HepG2 (cell line): ENCODE measurements around the gene KRTCAP3. TPM values are rescaled to one million over a fixed set of nuclear protein-coding genes. Genes with fewer than 3 reads are reported as not detected.

Experiments used
- ATF7-NPFF ChIP-seq: sonication (generic); formaldehyde crosslinking; IDR thresholded peaks from 2 replicates; pipeline ENCODE4 v1.8.1; 2023; ENCODE audit warnings: mild to moderate bottlenecking, low read depth, missing genetic modification reagents, moderate library complexity
- FOXO1 ChIP-seq: sonication (generic); formaldehyde crosslinking; IDR thresholded peaks from 2 replicates; pipeline ENCODE4 v1.4.0; 2020; ENCODE audit warnings: missing genetic modification reagents
- HHEX ChIP-seq: IDR thresholded peaks from 2 replicates; pipeline ENCODE4 v1.6.1; 2016; ENCODE audit warnings: control low read depth
- MED1 ChIP-seq: sonication (generic); formaldehyde crosslinking; IDR thresholded peaks from 2 replicates; pipeline ENCODE4 v1.4.0; 2020; ENCODE audit warnings: missing genetic modification reagents
- MIXL1 ChIP-seq: IDR thresholded peaks from 2 replicates; pipeline ENCODE4 v1.6.1; 2016
- NPAS2 ChIP-seq: sonication (generic); formaldehyde crosslinking; IDR thresholded peaks from 2 replicates; pipeline ENCODE4 v1.8.0; 2022; ENCODE audit warnings: mild to moderate bottlenecking, missing genetic modification reagents, borderline replicate concordance
- REL ChIP-seq: sonication (generic); formaldehyde crosslinking; conservative IDR thresholded peaks from 2 replicates; pipeline ENCODE4 v1.8.0; 2022; ENCODE audit warnings: mild to moderate bottlenecking, missing genetic modification reagents, moderate library complexity
- REXO4 ChIP-seq: sonication (generic); formaldehyde crosslinking; IDR thresholded peaks from 2 replicates; pipeline ENCODE4 v1.8.0; 2022; ENCODE audit warnings: missing genetic modification reagents, mild to moderate bottlenecking, borderline replicate concordance
- RFXAP ChIP-seq: sonication (generic); formaldehyde crosslinking; IDR thresholded peaks from 2 replicates; pipeline ENCODE4 v1.4.0; 2020; ENCODE audit warnings: missing genetic modification reagents, borderline replicate concordance
- ZBTB38 ChIP-seq: sonication (generic); formaldehyde crosslinking; IDR thresholded peaks from 2 replicates; pipeline ENCODE4 v1.5.1; 2020; ENCODE audit warnings: mild to moderate bottlenecking, missing genetic modification reagents
- ZNF12 ChIP-seq: sonication (generic); formaldehyde crosslinking; IDR thresholded peaks from 2 replicates; pipeline ENCODE4 v1.5.0; 2020; ENCODE audit warnings: missing genetic modification reagents
- ZNF20 ChIP-seq: sonication (generic); formaldehyde crosslinking; IDR thresholded peaks from 2 replicates; pipeline ENCODE4 v1.4.0; 2020; ENCODE audit warnings: mild to moderate bottlenecking, moderate library complexity, missing genetic modification reagents
- ZNF230 ChIP-seq: sonication (generic); formaldehyde crosslinking; IDR thresholded peaks from 2 replicates; pipeline ENCODE4 v1.4.0; 2020; ENCODE audit warnings: mild to moderate bottlenecking, missing genetic modification reagents
- ZNF260 ChIP-seq: sonication (generic); formaldehyde crosslinking; IDR thresholded peaks from 2 replicates; pipeline ENCODE4 v1.4.0; 2020; ENCODE audit warnings: missing genetic modification reagents, low read depth, mild to moderate bottlenecking, borderline replicate concordance
- ZNF317 ChIP-seq: sonication (generic); formaldehyde crosslinking; IDR thresholded peaks from 2 replicates; pipeline ENCODE4 v1.5.0; 2020; ENCODE audit warnings: mild to moderate bottlenecking, missing genetic modification reagents
- ZNF775 ChIP-seq: sonication (generic); formaldehyde crosslinking; IDR thresholded peaks from 2 replicates; pipeline ENCODE4 v1.4.0; 2020; ENCODE audit warnings: missing genetic modification reagents, mild to moderate bottlenecking, moderate library complexity, borderline replicate concordance
- ZNF878 ChIP-seq: sonication (generic); formaldehyde crosslinking; IDR thresholded peaks from 2 replicates; pipeline ENCODE4 v1.8.1; 2023; ENCODE audit warnings: mild to moderate bottlenecking, missing genetic modification reagents, moderate library complexity
- ZNF883 ChIP-seq: sonication (generic); formaldehyde crosslinking; IDR thresholded peaks from 2 replicates; pipeline ENCODE4 v1.5.1; 2020; ENCODE audit warnings: mild to moderate bottlenecking, missing genetic modification reagents; ENCODE audit errors: not compliant biosample characterization
- polyA plus RNA-seq, 8 experiments: library from polyadenylated mRNA; depleted of rRNA in 3 of 8; stranded (reverse) in 7 of 8; unstranded in 1 of 8; fragments of >200 nt; fragmentation: Illumina TruSeq in 4 of 8; extraction: Trizol in 4 of 8; gene quantifications; 2 replicates each; pipeline versions ENCODE4 v1.2.1 to v1.2.3, GENCODE V29; 2011 to 2016; ENCODE audit warnings: low read depth in 4 of 8, missing spikeins in 1 of 8, mixed read lengths in 1 of 8; ENCODE audit not compliant: insufficient read depth in 1 of 8
- total RNA-seq, 5 experiments: library from RNA; depleted of rRNA; stranded (reverse); fragments of >200 nt; fragmentation: Illumina TruSeq; extraction: Trizol; gene quantifications; 2 replicates each; pipeline ENCODE4 v1.2.3, GENCODE V29; 2016; ENCODE audit warnings: low read depth in 1 of 5
- TF ChIP-seq, protein P1 (sequence below): sonication (generic); formaldehyde crosslinking; IDR thresholded peaks from 2 replicates; pipeline ENCODE4 v1.5.0; 2020; ENCODE audit warnings: missing genetic modification reagents, mild to moderate bottlenecking, borderline replicate concordance
- TF ChIP-seq, protein P2 (sequence below): sonication (generic); formaldehyde crosslinking; IDR thresholded peaks from 2 replicates; pipeline ENCODE4 v1.9.0; 2021; ENCODE audit warnings: mild to moderate bottlenecking, missing genetic modification reagents
- TF ChIP-seq, protein P3 (sequence below): sonication (generic); formaldehyde crosslinking; IDR thresholded peaks from 2 replicates; pipeline ENCODE4 v1.4.0; 2020; ENCODE audit warnings: low read depth, mild to moderate bottlenecking, missing genetic modification reagents

KRTCAP3 gene
- total and polyA plus RNA-seq, 2 of the 13 experiments (the other 11 are each of a cell fraction or from before 2014, with no cell fraction given), result 2.1 to 4.5 TPM

DNA sequence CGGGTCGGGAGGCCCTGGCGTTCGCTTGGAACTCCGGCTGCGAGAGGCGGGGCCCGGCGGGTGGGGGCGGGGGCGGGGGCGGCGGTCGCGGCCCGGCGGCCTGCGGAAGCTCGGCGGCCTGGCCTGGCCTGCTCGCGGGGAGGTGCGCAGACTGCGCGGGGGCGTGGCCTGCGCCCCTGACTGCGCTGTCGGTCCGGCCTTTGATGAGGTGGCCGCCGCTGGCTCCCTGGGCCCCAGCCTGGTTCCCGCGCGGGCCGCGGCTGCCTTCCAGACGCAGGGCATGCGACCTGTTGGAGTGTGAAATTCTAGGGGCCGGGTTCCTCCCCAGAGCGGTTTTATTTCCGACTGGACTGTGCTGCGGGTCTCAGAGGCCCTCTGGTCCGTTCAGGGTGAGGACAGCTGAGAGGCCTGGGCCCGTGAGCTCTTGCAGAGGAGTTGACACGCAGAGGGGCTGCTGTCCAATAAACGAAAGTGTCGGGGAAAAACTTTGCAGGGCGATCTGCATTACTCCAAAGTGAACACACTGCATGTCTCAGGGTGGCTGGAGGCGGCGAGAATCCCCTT lies 13.1 kb upstream of the KRTCAP3 start (continued):
- no peak for TF ChIP-seq MIXL1 (CRISPR knock-in tag)
- no peak for TF ChIP-seq ZNF260 (CRISPR knock-in tag)
- 0 out of 2 replicates have a peak, but pooled peaks have one; percentile 9 for TF ChIP-seq ZNF20 (CRISPR knock-in tag)
- peak; percentile 82; the same call in 1 of the 2 replicates for TF ChIP-seq ZNF230 (CRISPR knock-in tag)
- no peak for TF ChIP-seq REXO4 (CRISPR knock-in tag)
- TF ChIP-seq, protein P1, sequence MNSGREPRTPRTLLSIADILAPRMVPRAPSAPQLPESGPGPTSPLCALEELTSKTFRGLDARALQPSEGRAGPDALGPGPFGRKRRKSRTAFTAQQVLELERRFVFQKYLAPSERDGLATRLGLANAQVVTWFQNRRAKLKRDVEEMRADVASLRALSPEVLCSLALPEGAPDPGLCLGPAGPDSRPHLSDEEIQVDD (CRISPR knock-in tag), result peak; percentile 53; the same call in 1 of the 2 replicates
- TF ChIP-seq NPAS2 (CRISPR knock-in tag), result no peak
- TF ChIP-seq ZNF878 (CRISPR knock-in tag), result no peak
- peak; percentile 56; the same call in 1 of the 2 replicates for TF ChIP-seq MED1 (CRISPR knock-in tag)
- TF ChIP-seq ZNF883 (CRISPR knock-in tag), result no peak
- no peak for TF ChIP-seq HHEX (CRISPR knock-in tag)
- TF ChIP-seq, protein P2, sequence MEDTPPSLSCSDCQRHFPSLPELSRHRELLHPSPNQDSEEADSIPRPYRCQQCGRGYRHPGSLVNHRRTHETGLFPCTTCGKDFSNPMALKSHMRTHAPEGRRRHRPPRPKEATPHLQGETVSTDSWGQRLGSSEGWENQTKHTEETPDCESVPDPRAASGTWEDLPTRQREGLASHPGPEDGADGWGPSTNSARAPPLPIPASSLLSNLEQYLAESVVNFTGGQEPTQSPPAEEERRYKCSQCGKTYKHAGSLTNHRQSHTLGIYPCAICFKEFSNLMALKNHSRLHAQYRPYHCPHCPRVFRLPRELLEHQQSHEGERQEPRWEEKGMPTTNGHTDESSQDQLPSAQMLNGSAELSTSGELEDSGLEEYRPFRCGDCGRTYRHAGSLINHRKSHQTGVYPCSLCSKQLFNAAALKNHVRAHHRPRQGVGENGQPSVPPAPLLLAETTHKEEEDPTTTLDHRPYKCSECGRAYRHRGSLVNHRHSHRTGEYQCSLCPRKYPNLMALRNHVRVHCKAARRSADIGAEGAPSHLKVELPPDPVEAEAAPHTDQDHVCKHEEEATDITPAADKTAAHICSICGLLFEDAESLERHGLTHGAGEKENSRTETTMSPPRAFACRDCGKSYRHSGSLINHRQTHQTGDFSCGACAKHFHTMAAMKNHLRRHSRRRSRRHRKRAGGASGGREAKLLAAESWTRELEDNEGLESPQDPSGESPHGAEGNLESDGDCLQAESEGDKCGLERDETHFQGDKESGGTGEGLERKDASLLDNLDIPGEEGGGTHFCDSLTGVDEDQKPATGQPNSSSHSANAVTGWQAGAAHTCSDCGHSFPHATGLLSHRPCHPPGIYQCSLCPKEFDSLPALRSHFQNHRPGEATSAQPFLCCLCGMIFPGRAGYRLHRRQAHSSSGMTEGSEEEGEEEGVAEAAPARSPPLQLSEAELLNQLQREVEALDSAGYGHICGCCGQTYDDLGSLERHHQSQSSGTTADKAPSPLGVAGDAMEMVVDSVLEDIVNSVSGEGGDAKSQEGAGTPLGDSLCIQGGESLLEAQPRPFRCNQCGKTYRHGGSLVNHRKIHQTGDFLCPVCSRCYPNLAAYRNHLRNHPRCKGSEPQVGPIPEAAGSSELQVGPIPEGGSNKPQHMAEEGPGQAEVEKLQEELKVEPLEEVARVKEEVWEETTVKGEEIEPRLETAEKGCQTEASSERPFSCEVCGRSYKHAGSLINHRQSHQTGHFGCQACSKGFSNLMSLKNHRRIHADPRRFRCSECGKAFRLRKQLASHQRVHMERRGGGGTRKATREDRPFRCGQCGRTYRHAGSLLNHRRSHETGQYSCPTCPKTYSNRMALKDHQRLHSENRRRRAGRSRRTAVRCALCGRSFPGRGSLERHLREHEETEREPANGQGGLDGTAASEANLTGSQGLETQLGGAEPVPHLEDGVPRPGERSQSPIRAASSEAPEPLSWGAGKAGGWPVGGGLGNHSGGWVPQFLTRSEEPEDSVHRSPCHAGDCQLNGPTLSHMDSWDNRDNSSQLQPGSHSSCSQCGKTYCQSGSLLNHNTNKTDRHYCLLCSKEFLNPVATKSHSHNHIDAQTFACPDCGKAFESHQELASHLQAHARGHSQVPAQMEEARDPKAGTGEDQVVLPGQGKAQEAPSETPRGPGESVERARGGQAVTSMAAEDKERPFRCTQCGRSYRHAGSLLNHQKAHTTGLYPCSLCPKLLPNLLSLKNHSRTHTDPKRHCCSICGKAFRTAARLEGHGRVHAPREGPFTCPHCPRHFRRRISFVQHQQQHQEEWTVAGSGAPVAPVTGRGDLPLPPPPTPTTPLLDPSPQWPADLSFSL (CRISPR knock-in tag), result no peak
- TF ChIP-seq, protein P3, sequence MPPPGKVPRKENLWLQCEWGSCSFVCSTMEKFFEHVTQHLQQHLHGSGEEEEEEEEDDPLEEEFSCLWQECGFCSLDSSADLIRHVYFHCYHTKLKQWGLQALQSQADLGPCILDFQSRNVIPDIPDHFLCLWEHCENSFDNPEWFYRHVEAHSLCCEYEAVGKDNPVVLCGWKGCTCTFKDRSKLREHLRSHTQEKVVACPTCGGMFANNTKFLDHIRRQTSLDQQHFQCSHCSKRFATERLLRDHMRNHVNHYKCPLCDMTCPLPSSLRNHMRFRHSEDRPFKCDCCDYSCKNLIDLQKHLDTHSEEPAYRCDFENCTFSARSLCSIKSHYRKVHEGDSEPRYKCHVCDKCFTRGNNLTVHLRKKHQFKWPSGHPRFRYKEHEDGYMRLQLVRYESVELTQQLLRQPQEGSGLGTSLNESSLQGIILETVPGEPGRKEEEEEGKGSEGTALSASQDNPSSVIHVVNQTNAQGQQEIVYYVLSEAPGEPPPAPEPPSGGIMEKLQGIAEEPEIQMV (CRISPR knock-in tag), result peak; percentile 93
- TF ChIP-seq ATF7-NPFF (CRISPR knock-in tag), result no peak
- peak; percentile 39; the same call in 1 of the 2 replicates for TF ChIP-seq ZBTB38
- no peak for TF ChIP-seq ZNF12 (CRISPR knock-in tag)
- TF ChIP-seq FOXO1 (CRISPR knock-in tag), result peak; percentile 21; the same call in 1 of the 2 replicates
- TF ChIP-seq ZNF775, result no peak
- no peak for TF ChIP-seq REL (CRISPR knock-in tag)
- no peak; the same call in 1 of the 2 replicates for TF ChIP-seq RFXAP (CRISPR knock-in tag)
- TF ChIP-seq ZNF317 (CRISPR knock-in tag), result no peak
